Activated CD8-positive, alpha-beta memory T cell treated with anti-CD3 and anti-CD28 coated beads, Interleukin-2, amount 50 U/mL, for 4 hours (primary cell): ENCODE data around the gene DSG3.

Experiments
- DNase-seq: peaks from one replicate; pipeline ENCODE4 v3.0.0-alpha.2; 2020

Gene DSG3

GRCh38 chr18:31436825-31437224, 10.7 kb upstream of the DSG3 start:
- DNase-seq: no peak

GRCh38 chr18:31438402-31438801, 9.1 kb upstream of the DSG3 start:
- no peak for DNase-seq

- no peak for DNase-seq
Measured at GRCh38 chr18:31439807-31440325, 7.7 kb upstream of the DSG3 start.

GRCh38 chr18:31440787-31441186, 6.8 kb upstream of the DSG3 start:
- DNase-seq: no peak

GRCh38 chr18:31441493-31441892, 6.0 kb upstream of the DSG3 start:
- DNase-seq: no peak

- DNase-seq: no peak
Measured at GRCh38 chr18:31444142-31444541, 3.4 kb upstream of the DSG3 start.

GRCh38 chr18:31445908-31446307, 1.6 kb upstream of the DSG3 start:
- no peak for DNase-seq

- no peak for DNase-seq
Measured at GRCh38 chr18:31446854-31447253, 687 bp upstream of the DSG3 start.

- no peak for DNase-seq
Measured at GRCh38 chr18:31450409-31450808, 2.9 kb downstream of the DSG3 start.

GRCh38 chr18:31451625-31452024, 4.1 kb downstream of the DSG3 start:
- DNase-seq: no peak

GRCh38 chr18:31454066-31454708, 6.6 kb downstream of the DSG3 start:
- DNase-seq: no peak

- DNase-seq: no peak
Measured at GRCh38 chr18:31469629-31470028, 22.1 kb downstream of the DSG3 start.

- no peak for DNase-seq
Measured at GRCh38 chr18:31478688-31479087, 31.1 kb downstream of the DSG3 start.

GRCh38 chr18:31482051-31482450, 34.5 kb downstream of the DSG3 start:
- no peak for DNase-seq

GRCh38 chr18:31483396-31483795, 35.9 kb downstream of the DSG3 start:
- no peak for DNase-seq

- no peak for DNase-seq
Measured at GRCh38 chr18:31484461-31484860, 36.9 kb downstream of the DSG3 start.

GRCh38 chr18:31486165-31486564, 38.6 kb downstream of the DSG3 start:
- no peak for DNase-seq

GRCh38 chr18:31487246-31488015, 39.9 kb downstream of the DSG3 start:
- no peak for DNase-seq

- DNase-seq: no peak
Measured at GRCh38 chr18:31489311-31489710, 41.8 kb downstream of the DSG3 start.

- no peak for DNase-seq
Measured at GRCh38 chr18:31490387-31490786, 42.8 kb downstream of the DSG3 start.

GRCh38 chr18:31490833-31491232, 43.3 kb downstream of the DSG3 start:
- DNase-seq: no peak

- DNase-seq: no peak
Measured at GRCh38 chr18:31491586-31491985, 44.0 kb downstream of the DSG3 start.

GRCh38 chr18:31492671-31493070, 45.1 kb downstream of the DSG3 start:
- DNase-seq: no peak

GRCh38 chr18:31493171-31493570, 45.6 kb downstream of the DSG3 start:
- no peak for DNase-seq

- no peak for DNase-seq
Measured at GRCh38 chr18:31493941-31494340, 46.4 kb downstream of the DSG3 start.
